Gastrocnemius medialis (tissue), 4 donors: ENCODE results near the gene MGA. TPM values are rescaled to one million over a fixed set of nuclear protein-coding genes. Genes with fewer than 3 reads are reported as not detected.
A peak's percentile ranks its signal among the peaks of the same experiment; 100 is the strongest.

ENCODE experiments used
- ATAC-seq, 2 donors: fragments of 150-250 bp; one replicate each; pipeline ENCODE4 v1.9.1; 2016
- DNase-seq, 2 donors: peaks; one replicate each; pipeline ENCODE4 v3.0.0-alpha.2; 2019
- H3K27ac ChIP-seq, 4 donors: fragments of 200-600 bp; sonication (generic); 1 replicate in 1 of 4; 2 replicates in 3 of 4; pipeline ENCODE4 v1.5.1; 2016 to 2018; ENCODE audit warnings: mild to moderate bottlenecking in 2 of 4, moderate library complexity in 1 of 4
- H3K27me3 ChIP-seq, 3 donors: fragments of 200-600 bp; sonication (generic) in 2 of 3; 1 replicate in 1 of 3; 2 replicates in 2 of 3; pipeline versions ENCODE4 v1.5.1 to v1.6.0; 2016 to 2019; ENCODE audit warnings: mild to moderate bottlenecking in 1 of 3, moderate library complexity in 1 of 3
- H3K36me3 ChIP-seq, 2 donors: fragments of 200-600 bp; sonication (generic) in 1 of 2; one replicate each; pipeline ENCODE4 v1.5.1; 2017 to 2018
- H3K4me1 ChIP-seq, 2 donors: fragments of 200-600 bp; sonication (generic) in 1 of 2; one replicate each; pipeline ENCODE4 v1.5.1; 2016 to 2017; ENCODE audit warnings: mild to moderate bottlenecking in 2 of 2
- H3K4me3 ChIP-seq, 4 donors: fragments of 200-600 bp; sonication (generic) in 3 of 4; 1 replicate in 1 of 4; 2 replicates in 3 of 4; pipeline ENCODE4 v1.5.1; 2016 to 2019; ENCODE audit warnings: mild to moderate bottlenecking in 2 of 4
- H3K9me3 ChIP-seq, 3 donors: fragments of 200-600 bp; sonication (generic) in 2 of 3; 1 replicate in 1 of 3; 2 replicates in 2 of 3; pipeline ENCODE4 v1.5.1; 2016 to 2019
- CTCF ChIP-seq, 5 experiments: fragments of 450-650 bp in 3 of 5; fragments of 200-600 bp in 2 of 5; sonication (generic) in 2 of 5; IDR thresholded peaks in 4 of 5; conservative IDR thresholded peaks in 1 of 5; 1 replicate in 4 of 5; 2 replicates in 1 of 5; pipeline ENCODE4 v1.5.1; 2016 to 2019; ENCODE audit warnings: antibody characterized with exemption in 5 of 5, mild to moderate bottlenecking in 3 of 5, moderate library complexity in 3 of 5
- POLR2A ChIP-seq, 2 donors: fragments of 450-650 bp; IDR thresholded peaks; one replicate each; pipeline ENCODE4 v1.6.1; 2017; ENCODE audit warnings: antibody characterized with exemption in 2 of 2, mild to moderate bottlenecking in 2 of 2, moderate library complexity in 2 of 2
- in situ Hi-C, 4 donors: fragments of 200-750 bp; cut with MboI; loops; one replicate each; pipeline versions ENCODE4 v1.15.0 to v1.8.0; 2017; ENCODE audit warnings: low sequenced_read_pairs in 4 of 4
- intact Hi-C: fragments of 100-400 bp; cut with DNase I; formaldehyde crosslinking; loops from one replicate; pipeline ENCODE4 v1.15.1; 2023; ENCODE audit warnings: low total_unique reads
- total RNA-seq, 4 donors: library from RNA; depleted of rRNA; stranded (reverse); fragments of >200 nt; gene quantifications; one replicate each; pipeline versions ENCODE4 v1.1.0 to v1.2.3, GENCODE V29; 2016

The MGA gene
- total RNA-seq, 4 donors from 2014 or later, result 17.0 to 27.8 (median 23.6) TPM

- no peaks in the 10 kb centered on the region for H3K9me3 ChIP-seq
- no peak overlapping the region for H3K27ac ChIP-seq
- H3K4me1 ChIP-seq, result no peaks in the 10 kb centered on the region
- no peak for TF ChIP-seq CTCF (IDR thresholded peaks at IDR 0.05 in 4 of 5, conservative IDR thresholded peaks at IDR 0.05 in 1 of 5)
- TF ChIP-seq POLR2A (IDR thresholded peaks at IDR 0.05), result no peak
- intact Hi-C loops (loop anchor here (1.0 to 5.0 kb wide), 3 partner anchors 37 to 254 kb away; partner anchors contain the start of genes MAPKBP1 and TYRO3), in situ Hi-C loops (loop anchor here (5.0 to 25.0 kb wide), 4 partner anchors 39 to 206 kb away; partner anchors contain the start of gene MAPKBP1 (in 3 of the 4))
- H3K4me3 ChIP-seq, result no peak overlapping the region
- peaks cover 0 to 5% of the 10 kb centered on the region in 2 donors for H3K36me3 ChIP-seq
- DNase-seq (no peak), ATAC-seq (peak in 1 of 2 donors; percentile 23)
- H3K27me3 ChIP-seq, result no peaks in the 10 kb centered on the region
Observed at GRCh38 chr15:41810651-41811431, 150.6 kb downstream of the MGA start.

- no peaks in the 10 kb centered on the region for H3K27me3 ChIP-seq
- DNase-seq, result peak; percentile 67 to 80
- peaks cover 0 to 5% of the 10 kb centered on the region in 2 donors for H3K36me3 ChIP-seq
- in situ Hi-C loops, result loop anchor here (5.0 to 25.0 kb wide), 4 partner anchors 39 to 207 kb away; partner anchors contain the start of gene MAPKBP1 (in 3 of the 4)
- intact Hi-C loops, result loop anchor here (1.0 to 5.0 kb wide), 3 partner anchors 37 to 254 kb away; partner anchors contain the start of genes MAPKBP1 and TYRO3
- TF ChIP-seq POLR2A (IDR thresholded peaks at IDR 0.05) (no peak), CTCF (IDR thresholded peaks at IDR 0.05 in 4 of 5, conservative IDR thresholded peaks at IDR 0.05 in 1 of 5) (peak; percentile 87 to 93 (median 93))
- ATAC-seq, result peak; percentile 94 to 97
- no peak overlapping the region for H3K4me3 ChIP-seq
- H3K27ac ChIP-seq, result no peak overlapping the region
- H3K9me3 ChIP-seq, result no peaks in the 10 kb centered on the region
- H3K4me1 ChIP-seq, result no peaks in the 10 kb centered on the region
Observed at GRCh38 chr15:41811432-41812195, 151.4 kb downstream of the MGA start.

GRCh38 chr15:41812820-41813375 lies 152.7 kb downstream of the MGA start:
- Histone ChIP-seq H3K4me1 (no peaks in the 10 kb centered on the region), H3K4me3 (no peak overlapping the region), H3K36me3 (peaks cover 0 to 17% of the 10 kb centered on the region in 2 donors), H3K9me3 (no peaks in the 10 kb centered on the region), H3K27ac (no peak overlapping the region), H3K27me3 (no peaks in the 10 kb centered on the region)
- DNase-seq (no peak), ATAC-seq (no peak)
- in situ Hi-C loops, result loop anchor here (5.0 to 25.0 kb wide), 4 partner anchors 41 to 208 kb away; partner anchors contain the start of gene MAPKBP1 (in 3 of the 4)
- no peak for TF ChIP-seq POLR2A (IDR thresholded peaks at IDR 0.05)
- TF ChIP-seq CTCF (IDR thresholded peaks at IDR 0.05 in 4 of 5, conservative IDR thresholded peaks at IDR 0.05 in 1 of 5), result no peak
- intact Hi-C loops, result loop anchor here (5.0 kb wide), 2 partner anchors 211 to 256 kb away; partner anchors contain the start of gene TYRO3

GRCh38 chr15:41813426-41813825 lies 153.2 kb downstream of the MGA start:
- in situ Hi-C loops (loop anchor here (5.0 to 25.0 kb wide), 4 partner anchors 41 to 209 kb away; partner anchors contain the start of gene MAPKBP1 (in 3 of the 4)), intact Hi-C loops (loop anchor here (5.0 kb wide), 2 partner anchors 211 to 256 kb away; partner anchors contain the start of gene TYRO3)
- Histone ChIP-seq H3K27ac (no peak overlapping the region), H3K4me1 (no peaks in the 10 kb centered on the region), H3K4me3 (no peak overlapping the region), H3K36me3 (peaks cover 0 to 23% of the 10 kb centered on the region in 2 donors), H3K9me3 (no peaks in the 10 kb centered on the region), H3K27me3 (no peaks in the 10 kb centered on the region)
- ATAC-seq, result no peak
- no peak for DNase-seq
- TF ChIP-seq POLR2A (IDR thresholded peaks at IDR 0.05) (no peak), CTCF (IDR thresholded peaks at IDR 0.05 in 4 of 5, conservative IDR thresholded peaks at IDR 0.05 in 1 of 5) (no peak)
